Hindlimb muscle (tissue), 1 donor: ENCODE data around the gene MMRN2. TPM values are rescaled to one million over a fixed set of nuclear protein-coding genes. Genes with fewer than 3 reads are reported as not detected.
A peak's percentile ranks its signal among the peaks of the same experiment; 100 is the strongest.

ENCODE experiments used
- DNase-seq: peaks from one replicate; pipeline ENCODE4 v3.0.0-alpha.2; 2013
- polyA plus RNA-seq: library from polyadenylated mRNA; unstranded; fragments of 120-200 nt; gene quantifications from one replicate; pipeline ENCODE4 v1.2.1, GENCODE V29; 2013; ENCODE audit not compliant: insufficient read length

The MMRN2 gene
- polyA plus RNA-seq, 1 donor = 25.3 TPM

GRCh38 chr10:86970162-86970981 lies 13.0 kb upstream of the MMRN2 start:
- DNase-seq = no peak

GRCh38 chr10:86969421-86970041 lies 12.1 kb upstream of the MMRN2 start:
- peak; percentile 62 for DNase-seq

GRCh38 chr10:86968994-86969355 lies 11.6 kb upstream of the MMRN2 start:
- no peak for DNase-seq

GRCh38 chr10:86968271-86968993 lies 11.0 kb upstream of the MMRN2 start, which contains the start of gene ADIRF:
ADIRF (plus strand) TSS chr10:86968482; CDS start chr10:86968545, 63 bp downstream.
- DNase-seq = no peak

- DNase-seq = no peak
Observed at GRCh38 chr10:86967481-86967941, 10.1 kb upstream of the MMRN2 start.

GRCh38 chr10:86965986-86966654 lies 8.7 kb upstream of the MMRN2 start:
- DNase-seq = no peak

- DNase-seq = no peak
Observed at GRCh38 chr10:86964847-86965190, 7.4 kb upstream of the MMRN2 start.

GRCh38 chr10:86964061-86964846 lies 6.8 kb upstream of the MMRN2 start:
- no peak for DNase-seq

- no peak for DNase-seq
Observed at GRCh38 chr10:86963341-86963919, 6.0 kb upstream of the MMRN2 start.

GRCh38 chr10:86962981-86963310 lies 5.5 kb upstream of the MMRN2 start:
- no peak for DNase-seq

GRCh38 chr10:86962136-86962980 lies 4.9 kb upstream of the MMRN2 start:
- DNase-seq = no peak

GRCh38 chr10:86961481-86962091 lies 4.2 kb upstream of the MMRN2 start:
- no peak for DNase-seq

GRCh38 chr10:86960863-86961434 lies 3.5 kb upstream of the MMRN2 start:
- no peak for DNase-seq

GRCh38 chr10:86960003-86960862 lies 2.8 kb upstream of the MMRN2 start:
- no peak for DNase-seq

GRCh38 chr10:86959737-86960002 lies 2.3 kb upstream of the MMRN2 start:
- DNase-seq = no peak

- no peak for DNase-seq
Observed at GRCh38 chr10:86958901-86959736, 1.7 kb upstream of the MMRN2 start.

GRCh38 chr10:86958116-86958900 lies 893 bp upstream of the MMRN2 start, which contains the start of gene SNCG:
SNCG (plus strand) TSS chr10:86958599; CDS start chr10:86958698, 99 bp downstream.
- no peak for DNase-seq
